ENCODE results near the gene RAPGEF5. TPM values are rescaled to one million over a fixed set of nuclear protein-coding genes. Genes with fewer than 3 reads are reported as not detected.

RAPGEF5 gene
- total RNA-seq, 1 experiment from 2014 or later = 13.3 TPM

DNA sequence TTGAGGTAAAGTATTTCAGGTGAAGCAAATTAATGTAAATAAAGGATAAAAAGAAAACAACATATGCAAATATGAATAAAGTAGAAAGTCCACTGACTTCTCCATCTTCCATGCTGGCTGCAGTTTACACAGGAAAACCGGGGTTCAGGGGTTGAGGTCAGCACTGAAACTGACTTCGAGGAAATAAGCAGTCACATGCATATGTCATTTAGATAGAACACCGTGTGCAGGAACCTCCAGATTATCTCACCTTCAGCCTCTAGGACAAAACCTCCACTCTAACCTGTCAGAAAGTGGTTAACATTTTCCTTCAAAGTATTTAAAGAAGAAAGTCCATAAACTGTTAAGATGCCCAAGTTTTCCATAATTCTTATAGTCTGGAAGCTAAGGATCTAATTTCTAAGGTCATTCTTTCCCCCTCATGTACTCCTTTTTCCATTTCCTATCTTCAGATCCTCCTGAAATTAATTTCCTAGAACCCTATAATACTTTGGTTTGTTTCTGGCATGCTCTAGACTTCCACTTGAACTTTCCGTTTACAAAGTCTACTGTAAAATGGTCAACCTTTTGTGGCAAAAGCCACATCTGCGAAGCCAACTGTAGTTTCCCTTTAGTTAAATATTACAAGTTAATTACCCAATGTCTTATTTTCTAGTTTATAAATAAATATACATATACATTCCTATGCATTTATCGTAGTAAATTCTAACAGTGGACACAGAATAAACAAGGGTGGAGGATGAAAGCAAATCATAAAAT, 173.3 kb downstream of the RAPGEF5 start:
- H2AK5ac ChIP-seq (ENCODE audit: insufficient read length, low read length) = no peak overlapping the region
- no peak overlapping the region for H3K9ac ChIP-seq (ENCODE audit: extremely low read depth, insufficient read length, low read length)
- Mint-ChIP-seq H3K4me3 (no peak overlapping the region), H3K27me3 (ENCODE audit: low read depth) (no peaks in the 10 kb centered on the region), H3K27ac (peak overlapping the region in 1 of 3 experiments; percentile 58; a peak in 1 of 7 replicates), H3K9me3 (peaks cover 0 to 16% of the 10 kb centered on the region in 2 experiments; a peak in 4 of 5 replicates), H3K36me3 (ENCODE audit: insufficient read depth in 1 of 3, low read depth in 3 of 3) (peaks cover 10 to 20% (median 19%) of the 10 kb centered on the region in 3 experiments; a peak in 6 of 7 replicates), H3K4me1 (peaks cover 19 to 30% of the 10 kb centered on the region in 2 experiments)
- H3K4me1 ChIP-seq (ENCODE audit: insufficient read depth, low read length) = no peaks in the 10 kb centered on the region
- no peaks in the 10 kb centered on the region for H3K27me3 ChIP-seq (ENCODE audit: insufficient read depth, low read length)
- WGBS (ENCODE audit: extremely low coverage, insufficient read length, low lambda C conversion rate) = no CpG with 5 or more reads among the region's 6 CpGs
- no peak overlapping the region for H3T11ph ChIP-seq (ENCODE audit: low read length)
- TF ChIP-seq, protein P1, sequence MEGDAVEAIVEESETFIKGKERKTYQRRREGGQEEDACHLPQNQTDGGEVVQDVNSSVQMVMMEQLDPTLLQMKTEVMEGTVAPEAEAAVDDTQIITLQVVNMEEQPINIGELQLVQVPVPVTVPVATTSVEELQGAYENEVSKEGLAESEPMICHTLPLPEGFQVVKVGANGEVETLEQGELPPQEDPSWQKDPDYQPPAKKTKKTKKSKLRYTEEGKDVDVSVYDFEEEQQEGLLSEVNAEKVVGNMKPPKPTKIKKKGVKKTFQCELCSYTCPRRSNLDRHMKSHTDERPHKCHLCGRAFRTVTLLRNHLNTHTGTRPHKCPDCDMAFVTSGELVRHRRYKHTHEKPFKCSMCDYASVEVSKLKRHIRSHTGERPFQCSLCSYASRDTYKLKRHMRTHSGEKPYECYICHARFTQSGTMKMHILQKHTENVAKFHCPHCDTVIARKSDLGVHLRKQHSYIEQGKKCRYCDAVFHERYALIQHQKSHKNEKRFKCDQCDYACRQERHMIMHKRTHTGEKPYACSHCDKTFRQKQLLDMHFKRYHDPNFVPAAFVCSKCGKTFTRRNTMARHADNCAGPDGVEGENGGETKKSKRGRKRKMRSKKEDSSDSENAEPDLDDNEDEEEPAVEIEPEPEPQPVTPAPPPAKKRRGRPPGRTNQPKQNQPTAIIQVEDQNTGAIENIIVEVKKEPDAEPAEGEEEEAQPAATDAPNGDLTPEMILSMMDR (conservative IDR thresholded peaks at IDR 0.05) = no peak
- no peak for DNase-seq
- H4K5ac ChIP-seq (ENCODE audit: insufficient read length, low read depth, low read length) = no peak overlapping the region
- H3K79me2 ChIP-seq (ENCODE audit: insufficient read depth, low read length) = no peaks in the 10 kb centered on the region
- H3K18ac ChIP-seq (ENCODE audit: insufficient read length, low read depth, low read length) = no peak overlapping the region
- no peak overlapping the region for H3K4me2 ChIP-seq (ENCODE audit: insufficient read depth, insufficient read length, low read length)
- H3K4ac ChIP-seq (ENCODE audit: low read depth, low read length) = no peak overlapping the region
- H3K14ac ChIP-seq (ENCODE audit: insufficient read depth, low read length) = no peak overlapping the region
- H2AFZ ChIP-seq (ENCODE audit: low read length) = no peak overlapping the region
- H3K79me1 ChIP-seq (ENCODE audit: insufficient read depth, low read depth, low read length, poor library complexity, severe bottlenecking) = no peaks in the 10 kb centered on the region
- peaks cover 4% of the 10 kb centered on the region for H3K9me3 ChIP-seq (ENCODE audit: control insufficient read depth, low read depth, low read length)
- no peak overlapping the region for H2BK20ac ChIP-seq (ENCODE audit: low read depth, low read length, poor library complexity, severe bottlenecking)
- no peak overlapping the region for H4K91ac ChIP-seq (ENCODE audit: insufficient read length, low read depth, low read length)
- no peak overlapping the region for H3K56ac ChIP-seq (ENCODE audit: insufficient read length, low read depth, low read length)
- no peak overlapping the region for H2BK15ac ChIP-seq (ENCODE audit: low read depth, low read length)
- H4K20me1 ChIP-seq (ENCODE audit: control insufficient read depth, insufficient read depth, insufficient read length) = no peaks in the 10 kb centered on the region
- H3K27ac ChIP-seq (ENCODE audit: insufficient read length, low read depth, low read length) = no peak overlapping the region
- no peak overlapping the region for H2BK5ac ChIP-seq (ENCODE audit: insufficient read length, low read length)
- no peak overlapping the region for H2BK12ac ChIP-seq (ENCODE audit: insufficient read length, low read depth, low read length)
- no peak overlapping the region for H2BK120ac ChIP-seq (ENCODE audit: low read depth, low read length, poor library complexity, severe bottlenecking)
- H4K8ac ChIP-seq (replicated peaks; ENCODE audit: insufficient read length, low read depth, low read length) = no peak overlapping the region
- H3K23ac ChIP-seq (ENCODE audit: insufficient read length, low read depth, low read length) = no peak overlapping the region
- no peaks in the 10 kb centered on the region for H3K23me2 ChIP-seq (ENCODE audit: insufficient read length, low read depth, low read length, poor library complexity, severe bottlenecking)

Measured in H9 (cell line).